ENCODE data around the gene LNX1.

- TF ChIP-seq POLR2AphosphoS5 (IDR thresholded peaks at IDR 0.05) (no peak), POLR2A (IDR thresholded peaks at IDR 0.05; ENCODE audit: low read depth) (no peak), CTCF (IDR thresholded peaks at IDR 0.05) (no peak)
Measured at GRCh38 chr4:53625888-53626287, 34.6 kb upstream of the LNX1 start.

All from esophagus muscularis mucosa (tissue), 3 donors.